Activated CD8-positive, alpha-beta memory T cell treated with anti-CD3 and anti-CD28 coated beads, Interleukin-2, amount 50 U/mL, for 4 hours (primary cell): Measurements from ENCODE around the gene CHRNE.
"Not testable (repeated sequence)": the region's sequence is repeated elsewhere in the genome, so short reads cannot be mapped to it uniquely, and the experiment has no call there.

ENCODE experiments used
- DNase-seq: peaks from one replicate; pipeline ENCODE4 v3.0.0-alpha.2; 2020

The CHRNE gene

GRCh38 chr17:4939546-4939795 is 36.6 kb upstream of the CHRNE start:
- DNase-seq, result peak; percentile 35

- DNase-seq, result no peak
These were observed 36.0 kb upstream of the CHRNE start for GRCh38 chr17:4938688-4939545.

GRCh38 chr17:4938069-4938491 is 35.2 kb upstream of the CHRNE start:
- no peak for DNase-seq

- DNase-seq, result no peak
These were observed 34.7 kb upstream of the CHRNE start for GRCh38 chr17:4937553-4937952.

GRCh38 chr17:4936436-4936835 is 33.5 kb upstream of the CHRNE start:
- no peak for DNase-seq

- DNase-seq, result no peak
These were observed 32.8 kb upstream of the CHRNE start for GRCh38 chr17:4935650-4936049.

- DNase-seq, result no peak
These were observed 31.5 kb upstream of the CHRNE start for GRCh38 chr17:4934173-4934979.

- DNase-seq, result no peak
These were observed 30.7 kb upstream of the CHRNE start for GRCh38 chr17:4933646-4934045.

GRCh38 chr17:4932756-4933155 is 29.9 kb upstream of the CHRNE start:
- DNase-seq, result no peak

- no peak for DNase-seq
These were observed 29.1 kb upstream of the CHRNE start, which contains the start of gene GP1BA for GRCh38 chr17:4931963-4932362. TSS of gene GP1BA (plus strand) at chr17:4932277. CDS start at chr17:4932605, 328 bp downstream.

- no peak for DNase-seq
These were observed 26.0 kb upstream of the CHRNE start for GRCh38 chr17:4928881-4929280.

GRCh38 chr17:4926577-4927335 is 23.9 kb upstream of the CHRNE start:
- not testable (repeated sequence) for DNase-seq

- no peak for DNase-seq
These were observed 18.4 kb upstream of the CHRNE start for GRCh38 chr17:4921320-4921719.

GRCh38 chr17:4920351-4921048 is 17.6 kb upstream of the CHRNE start:
- no peak for DNase-seq

GRCh38 chr17:4919511-4920047 is 16.7 kb upstream of the CHRNE start:
- no peak for DNase-seq

GRCh38 chr17:4914551-4914950 is 11.7 kb upstream of the CHRNE start:
- DNase-seq, result not testable (repeated sequence)

GRCh38 chr17:4913994-4914393 is 11.1 kb upstream of the CHRNE start:
- no peak for DNase-seq

- peak; percentile 72 for DNase-seq
These were observed 6.0 kb upstream of the CHRNE start for GRCh38 chr17:4908711-4909496.

- no peak for DNase-seq
These were observed 5.4 kb upstream of the CHRNE start for GRCh38 chr17:4908301-4908700.

GRCh38 chr17:4906642-4907041 is 3.7 kb upstream of the CHRNE start:
- not testable (repeated sequence) for DNase-seq

GRCh38 chr17:4902540-4902939 is 358 bp downstream of the CHRNE start:
- no peak for DNase-seq
